Activated T-helper 1 cell treated with anti-CD3 and anti-CD28 coated beads, Interleukin-12 subunit alpha, Interleukin-12 subunit beta, Interleukin-2, Interleukin-4 antibody, amounts not matched to agents 30 ng/mL and 10 ng/mL and 1 ng/mL, durations not matched to agents 14 hours and 24 hours and 36 hours (primary cell): ENCODE data around the gene RNF41. TPM values are rescaled to one million over a fixed set of nuclear protein-coding genes. Genes with fewer than 3 reads are reported as not detected.

ENCODE experiments used
- DNase-seq: peaks from one replicate; pipeline ENCODE4 v3.0.0; 2021; ENCODE audit warnings: low spot score
- H3K27ac Mint-ChIP-seq: one replicate; pipeline ENCODE4 v1.8.0; 2021; ENCODE audit warnings: mild to moderate bottlenecking, mixed read lengths
- H3K27me3 Mint-ChIP-seq: one replicate; pipeline ENCODE4 v1.8.0; 2022; ENCODE audit warnings: mild to moderate bottlenecking, moderate library complexity, mixed read lengths; ENCODE audit not compliant: insufficient read depth
- H3K36me3 Mint-ChIP-seq: one replicate; pipeline ENCODE4 v1.8.0; 2021; ENCODE audit warnings: low read depth, mixed read lengths
- H3K4me1 Mint-ChIP-seq: one replicate; pipeline ENCODE4 v1.8.0; 2021; ENCODE audit warnings: low read depth, mixed read lengths
- H3K4me3 Mint-ChIP-seq: one replicate; pipeline ENCODE4 v1.8.0; 2021; ENCODE audit warnings: mild to moderate bottlenecking, moderate library complexity, mixed read lengths
- H3K9me3 Mint-ChIP-seq: one replicate; pipeline ENCODE4 v1.8.0; 2021; ENCODE audit warnings: mixed read lengths
- intact Hi-C: fragments of 100-400 bp; cut with micrococcal nuclease; formaldehyde crosslinking; loops from one replicate; pipeline ENCODE4 v1.15.1; 2024
- total RNA-seq: library from RNA; stranded (reverse); gene quantifications from 2 replicates; pipeline ENCODE4 v1.2.3, GENCODE V29; 2022

RNF41 gene
- total RNA-seq, 1 donor from 2014 or later, result 47.2 TPM

- Mint-ChIP-seq H3K27ac (peak overlapping the region; percentile 59), H3K4me1 (peaks cover 8% of the 10 kb centered on the region), H3K4me3 (no peak overlapping the region), H3K27me3 (no peaks in the 10 kb centered on the region), H3K36me3 (peaks cover 49% of the 10 kb centered on the region), H3K9me3 (no peaks in the 10 kb centered on the region)
- intact Hi-C loops, result no loop called here
- no peak for DNase-seq
Measured at GRCh38 chr12:56169229-56169759, 52.4 kb downstream of the RNF41 start.

DNA sequence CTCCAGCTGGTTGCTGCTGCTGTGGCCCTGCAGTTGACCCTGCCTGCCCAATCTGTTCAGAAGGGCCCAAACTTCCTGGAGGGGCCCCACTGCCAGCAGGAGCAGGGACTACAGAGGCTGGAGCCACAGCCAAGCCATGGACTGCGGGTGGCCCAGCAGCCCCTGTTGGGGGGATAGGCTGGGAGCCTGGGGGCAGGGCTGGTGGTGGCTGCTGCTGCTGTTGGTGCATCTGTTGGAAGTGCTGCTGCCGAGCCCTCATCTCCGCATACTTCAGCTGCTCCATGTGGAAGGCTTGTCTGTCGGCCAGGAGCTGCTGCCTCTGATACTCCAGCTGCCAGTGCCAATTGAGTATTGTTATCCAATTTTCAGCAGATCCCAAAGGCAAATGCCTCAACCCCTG, 56.4 kb downstream of the RNF41 start:
- H3K27me3 Mint-ChIP-seq, result no peaks in the 10 kb centered on the region
- no peak overlapping the region for H3K4me3 Mint-ChIP-seq
- intact Hi-C loops, result no loop called here
- H3K36me3 Mint-ChIP-seq, result peaks cover 58% of the 10 kb centered on the region
- H3K9me3 Mint-ChIP-seq, result no peaks in the 10 kb centered on the region
- H3K27ac Mint-ChIP-seq, result no peak overlapping the region
- DNase-seq, result no peak
- peaks cover 24% of the 10 kb centered on the region for H3K4me1 Mint-ChIP-seq

DNA sequence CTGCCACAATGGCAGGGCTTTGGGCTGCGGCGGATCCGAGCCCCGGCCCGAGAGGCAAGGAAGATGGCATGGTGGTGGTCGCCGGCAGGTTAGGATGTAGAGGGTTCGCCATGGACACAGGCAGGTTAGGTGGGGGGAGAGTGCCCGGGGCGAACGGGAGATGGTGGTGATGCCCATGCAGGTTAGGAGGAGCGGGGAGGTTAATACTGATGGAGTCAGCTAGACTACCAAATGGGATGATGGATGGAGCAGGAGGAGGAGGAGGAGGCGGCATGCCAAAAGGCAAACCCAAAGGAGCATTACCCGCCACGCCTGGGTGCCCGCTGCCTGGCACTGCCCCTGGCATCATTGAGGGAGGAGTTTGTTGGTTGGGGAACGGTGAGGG, 57.4 kb downstream of the RNF41 start:
- intact Hi-C loops, result no loop called here
- no peak overlapping the region for H3K4me3 Mint-ChIP-seq
- peaks cover 59% of the 10 kb centered on the region for H3K36me3 Mint-ChIP-seq
- no peaks in the 10 kb centered on the region for H3K9me3 Mint-ChIP-seq
- H3K27ac Mint-ChIP-seq, result no peak overlapping the region
- DNase-seq, result no peak
- peaks cover 34% of the 10 kb centered on the region for H3K4me1 Mint-ChIP-seq
- H3K27me3 Mint-ChIP-seq, result no peaks in the 10 kb centered on the region

- Mint-ChIP-seq H3K27ac (peak overlapping the region; percentile 12), H3K27me3 (no peaks in the 10 kb centered on the region), H3K9me3 (no peaks in the 10 kb centered on the region), H3K4me3 (no peak overlapping the region), H3K36me3 (peaks cover 65% of the 10 kb centered on the region), H3K4me1 (peaks cover 40% of the 10 kb centered on the region)
- intact Hi-C loops, result no loop called here
- DNase-seq, result no peak
Measured at GRCh38 chr12:56163533-56164344, 58.0 kb downstream of the RNF41 start.

GRCh38 chr12:56162468-56163290, 59.0 kb downstream of the RNF41 start:
- Mint-ChIP-seq H3K27me3 (no peaks in the 10 kb centered on the region), H3K36me3 (peaks cover 63% of the 10 kb centered on the region), H3K27ac (peak overlapping the region; percentile 40), H3K9me3 (no peaks in the 10 kb centered on the region), H3K4me1 (peaks cover 38% of the 10 kb centered on the region), H3K4me3 (no peak overlapping the region)
- no peak for DNase-seq
- intact Hi-C loops, result no loop called here

DNA sequence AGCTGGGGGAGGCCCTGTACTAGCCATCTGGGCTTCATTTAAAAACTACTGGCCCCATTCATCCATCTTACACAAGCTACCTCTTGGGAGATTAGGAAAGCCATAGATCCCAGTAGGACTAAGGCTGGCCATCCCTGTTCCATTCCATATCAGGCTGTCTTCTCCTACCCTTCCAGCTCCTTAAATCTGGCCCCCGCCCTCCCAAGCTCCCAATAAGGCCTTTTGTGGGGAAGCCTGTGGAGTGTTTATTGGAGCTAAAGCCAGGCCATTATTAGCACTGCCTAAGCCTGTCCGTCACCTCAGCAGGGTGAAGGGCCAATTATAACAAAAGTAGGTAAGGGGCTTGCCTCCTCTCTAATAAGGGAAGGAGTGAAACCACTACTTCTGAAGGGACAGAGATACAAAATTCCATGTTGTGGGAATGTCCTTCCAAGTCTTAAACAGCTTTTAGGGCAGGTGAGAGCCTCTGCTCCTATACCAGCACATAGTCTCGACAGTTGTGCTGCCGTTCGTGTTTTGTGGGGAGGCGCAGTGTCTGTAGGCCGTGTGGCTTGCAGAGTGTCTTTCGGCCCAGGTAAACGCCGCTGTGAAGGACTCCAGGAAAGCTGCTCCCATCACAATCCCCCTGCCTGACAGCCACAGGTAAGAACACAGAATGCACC, 59.9 kb downstream of the RNF41 start:
- peaks cover 62% of the 10 kb centered on the region for H3K36me3 Mint-ChIP-seq
- DNase-seq, result no peak
- no peaks in the 10 kb centered on the region for H3K27me3 Mint-ChIP-seq
- intact Hi-C loops, result no loop called here
- H3K4me3 Mint-ChIP-seq, result peak overlapping the region; percentile 97
- no peaks in the 10 kb centered on the region for H3K9me3 Mint-ChIP-seq
- H3K4me1 Mint-ChIP-seq, result peaks cover 41% of the 10 kb centered on the region
- H3K27ac Mint-ChIP-seq, result peak overlapping the region; percentile 65

DNA sequence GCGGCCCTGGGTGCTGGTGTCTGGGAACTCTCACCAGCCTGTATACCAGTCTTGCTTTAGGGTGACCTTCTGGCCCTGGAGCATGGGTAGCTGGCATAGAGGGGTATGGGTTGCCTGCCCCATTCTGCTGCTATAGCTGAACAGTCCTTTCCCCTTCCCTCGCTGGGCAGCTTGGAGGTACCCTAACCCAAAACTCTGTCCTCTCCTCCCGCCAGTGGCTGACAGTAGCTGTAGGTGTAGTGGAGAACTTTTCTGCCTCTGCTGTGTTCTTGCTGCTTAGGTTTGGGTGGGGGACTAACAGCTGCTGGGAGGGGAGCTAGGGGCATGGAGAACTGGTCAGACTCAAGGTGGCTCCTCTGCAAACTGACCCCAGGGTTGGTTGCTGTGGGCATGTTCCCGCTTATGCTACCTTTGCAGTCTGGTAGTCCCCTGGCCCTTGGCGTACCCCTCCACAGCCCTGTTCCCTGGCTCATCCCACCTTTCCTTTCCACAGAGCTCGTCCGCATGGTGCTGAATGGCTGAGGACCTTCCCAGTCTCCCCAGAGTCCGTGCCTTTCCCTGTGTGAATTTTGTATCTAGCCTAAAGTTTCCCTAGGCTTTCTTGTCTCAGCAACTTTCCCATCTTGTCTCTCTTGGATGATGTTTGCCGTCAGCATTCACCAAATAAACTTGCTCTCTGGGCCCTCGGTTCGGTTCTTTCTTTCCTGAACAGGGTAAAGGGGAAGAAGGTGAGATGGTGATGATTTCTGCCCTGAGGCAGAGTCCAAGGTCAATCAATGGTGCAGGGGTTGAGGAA, 60.6 kb downstream of the RNF41 start:
- H3K27ac Mint-ChIP-seq, result peak overlapping the region; percentile 86
- intact Hi-C loops, result loop anchor here (1.0 kb wide), 1 partner anchor 9 kb away; the partner anchor contains the start of gene MYL6B
- no peaks in the 10 kb centered on the region for H3K9me3 Mint-ChIP-seq
- peak overlapping the region; percentile 97 for H3K4me3 Mint-ChIP-seq
- DNase-seq, result no peak
- peaks cover 62% of the 10 kb centered on the region for H3K36me3 Mint-ChIP-seq
- H3K4me1 Mint-ChIP-seq, result peaks cover 41% of the 10 kb centered on the region
- no peaks in the 10 kb centered on the region for H3K27me3 Mint-ChIP-seq

DNA sequence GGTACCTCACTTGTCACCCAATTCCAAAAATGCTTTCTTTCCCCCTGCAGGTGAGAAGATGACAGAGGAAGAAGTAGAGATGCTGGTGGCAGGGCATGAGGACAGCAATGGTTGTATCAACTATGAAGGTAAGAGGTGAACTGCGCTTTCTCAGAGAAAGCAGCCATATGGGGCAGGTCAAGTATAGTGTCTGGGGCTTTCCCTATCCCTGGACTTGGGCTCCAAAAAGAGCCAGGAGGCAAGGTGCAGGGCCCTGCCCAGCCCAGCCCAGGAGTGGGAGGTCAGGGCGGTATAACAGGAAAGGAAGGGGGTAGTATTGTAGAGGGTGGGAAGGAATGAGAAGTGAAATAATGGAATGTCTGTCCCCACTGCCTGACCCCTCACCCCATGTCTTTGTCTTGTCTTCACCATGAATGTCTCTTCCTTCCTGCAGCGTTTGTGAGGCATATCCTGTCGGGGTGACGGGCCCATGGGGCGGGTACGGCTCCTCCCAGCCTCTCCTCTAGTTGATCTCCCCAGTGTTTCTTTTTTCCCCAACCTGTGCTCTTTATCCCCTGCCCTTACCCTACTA, 61.4 kb downstream of the RNF41 start:
- H3K9me3 Mint-ChIP-seq, result no peaks in the 10 kb centered on the region
- H3K36me3 Mint-ChIP-seq, result peaks cover 63% of the 10 kb centered on the region
- peak overlapping the region; percentile 97 for H3K4me3 Mint-ChIP-seq
- peak; percentile 55 for DNase-seq
- H3K27me3 Mint-ChIP-seq, result no peaks in the 10 kb centered on the region
- intact Hi-C loops, result loop anchor here (1.0 kb wide), 1 partner anchor 8 kb away; the partner anchor contains the start of gene MYL6B
- peak overlapping the region; percentile 86 for H3K27ac Mint-ChIP-seq
- H3K4me1 Mint-ChIP-seq, result peaks cover 47% of the 10 kb centered on the region

DNA sequence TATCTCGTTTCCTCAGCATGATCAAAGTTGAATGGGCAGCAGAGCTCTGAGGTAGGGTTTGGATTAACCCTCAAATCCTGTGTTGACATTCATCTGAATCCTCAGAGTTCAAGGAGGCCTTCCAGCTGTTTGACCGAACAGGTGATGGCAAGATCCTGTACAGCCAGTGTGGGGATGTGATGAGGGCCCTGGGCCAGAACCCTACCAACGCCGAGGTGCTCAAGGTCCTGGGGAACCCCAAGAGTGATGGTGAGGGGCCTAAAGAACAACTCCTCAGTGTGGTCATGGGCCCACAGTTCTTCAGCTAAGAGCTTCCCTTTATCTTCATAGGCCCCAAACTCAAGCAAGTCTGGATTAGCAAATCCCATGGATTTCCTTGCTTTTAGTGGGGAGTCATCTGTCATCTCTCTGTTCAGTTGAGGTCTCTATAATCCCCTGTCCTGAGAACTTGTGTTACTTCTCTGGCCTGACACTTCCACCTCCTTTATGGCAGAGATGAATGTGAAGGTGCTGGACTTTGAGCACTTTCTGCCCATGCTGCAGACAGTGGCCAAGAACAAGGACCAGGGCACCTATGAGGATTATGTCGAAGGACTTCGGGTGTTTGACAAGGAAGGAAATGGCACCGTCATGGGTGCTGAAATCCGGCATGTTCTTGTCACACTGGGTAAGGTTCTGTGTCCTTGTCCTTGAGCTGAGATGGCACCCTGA, 62.1 kb downstream of the RNF41 start:
- Mint-ChIP-seq H3K4me1 (peaks cover 48% of the 10 kb centered on the region), H3K27ac (peak overlapping the region; percentile 93), H3K4me3 (peak overlapping the region; percentile 97), H3K9me3 (no peaks in the 10 kb centered on the region), H3K36me3 (peaks cover 68% of the 10 kb centered on the region), H3K27me3 (no peaks in the 10 kb centered on the region)
- no peak for DNase-seq
- intact Hi-C loops, result loop anchor here (1.0 to 10.0 kb wide), 3 partner anchors 7 to 525 kb away; partner anchors contain the start of genes MYL6B, PTGES3 and RPS26

DNA sequence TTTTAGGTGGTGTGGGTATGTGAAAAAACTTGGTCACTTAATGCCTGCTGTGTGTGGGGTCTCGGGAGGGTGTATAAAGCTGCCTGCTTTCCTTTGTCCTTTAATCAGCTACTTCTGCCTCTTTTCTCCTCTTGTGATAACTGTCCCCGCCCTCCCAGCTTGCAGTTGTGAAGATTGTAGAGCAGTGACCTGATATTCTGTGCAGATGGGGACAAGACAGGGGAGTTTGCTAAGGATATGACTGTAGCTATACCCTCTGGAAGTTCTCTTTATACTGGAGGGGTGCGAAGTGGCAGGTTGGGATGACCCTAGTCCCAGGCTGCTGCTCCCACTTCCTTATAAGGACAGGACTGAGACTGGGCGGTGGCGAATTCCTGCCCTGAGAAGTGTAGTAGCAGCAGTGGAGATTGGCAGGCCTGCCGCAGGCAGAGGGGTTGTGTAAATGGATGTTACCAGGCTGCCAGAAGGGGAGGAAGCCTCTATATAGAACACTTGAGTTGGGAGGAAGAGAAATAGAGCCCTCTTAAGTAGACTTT, 62.7 kb downstream of the RNF41 start:
- Mint-ChIP-seq H3K36me3 (peaks cover 64% of the 10 kb centered on the region), H3K4me3 (peak overlapping the region; percentile 97), H3K9me3 (no peaks in the 10 kb centered on the region), H3K27ac (peak overlapping the region; percentile 93), H3K27me3 (no peaks in the 10 kb centered on the region), H3K4me1 (peaks cover 48% of the 10 kb centered on the region)
- intact Hi-C loops, result loop anchor here (1.0 to 10.0 kb wide), 5 partner anchors 29 to 526 kb away; partner anchors contain the start of genes PTGES3, RPS26 and ZC3H10
- DNase-seq, result no peak
